ENCODE results near the gene RELB.
A peak's percentile ranks its signal among the peaks of the same experiment; 100 is the strongest.

Gene RELB

GRCh38 chr19:45001087-45001739 lies at the start of gene RELB:
RELB (plus strand) TSS chr19:45001464; CDS start chr19:45001580, 116 bp downstream.
- Histone ChIP-seq H3K27me3 (ENCODE audit: control insufficient read depth, insufficient read depth, low read length) (no peaks in the 10 kb centered on the region; the same call in 1 of the 2 replicates), H3K36me3 (ENCODE audit: control insufficient read depth, insufficient read depth, low read length) (no peaks in the 10 kb centered on the region), H3K9me3 (ENCODE audit: control insufficient read depth, insufficient read depth, low read length) (no peaks in the 10 kb centered on the region), H3K4me1 (ENCODE audit: control insufficient read depth, insufficient read depth, low read length) (peaks cover 2% of the 10 kb centered on the region; the same call in 1 of the 2 replicates), H3K4me3 (ENCODE audit: low read length) (peak within 1 kb of the TSS; percentile 73), H3K27ac (ENCODE audit: low read length) (no peak within 1 kb of the TSS)
- WGBS (ENCODE audit: insufficient coverage, insufficient read length): no CpG with 5 or more reads among the region's 79 CpGs
- no peak for DNase-seq (ENCODE audit: low read depth, low spot score)

- DNase-seq (ENCODE audit: low read depth, low spot score): no peak
Observed at GRCh38 chr19:44954278-44954648, 47.0 kb upstream of the RELB start.

GRCh38 chr19:44954649-44955504 lies 46.4 kb upstream of the RELB start, which contains the start of gene CLPTM1:
CLPTM1 (plus strand) TSS chr19:44955380; CDS start chr19:44955396, 16 bp downstream.
- no CpG with 5 or more reads among the region's 65 CpGs for WGBS (ENCODE audit: insufficient coverage, insufficient read length)
- no peak within 1 kb of the TSS for H3K27ac ChIP-seq (ENCODE audit: low read length)
- H3K27me3 ChIP-seq (ENCODE audit: control insufficient read depth, insufficient read depth, low read length): no peaks in the 10 kb centered on the region
- DNase-seq (ENCODE audit: low read depth, low spot score): peak; percentile 89
- no peaks in the 10 kb centered on the region for H3K36me3 ChIP-seq (ENCODE audit: control insufficient read depth, insufficient read depth, low read length)
- peak within 1 kb of the TSS; percentile 92 for H3K4me3 ChIP-seq (ENCODE audit: low read length)
- peaks cover 3% of the 10 kb centered on the region for H3K4me1 ChIP-seq (ENCODE audit: control insufficient read depth, insufficient read depth, low read length)
- no peaks in the 10 kb centered on the region for H3K9me3 ChIP-seq (ENCODE audit: control insufficient read depth, insufficient read depth, low read length)

More at GRCh38 chr19:44954278-44954648, 47.0 kb upstream of the RELB start:
- H3K4me3 ChIP-seq (ENCODE audit: low read length): peak overlapping the region; percentile 64; the same call in 1 of the 2 replicates
- no peaks in the 10 kb centered on the region for H3K9me3 ChIP-seq (ENCODE audit: control insufficient read depth, insufficient read depth, low read length)
- no peaks in the 10 kb centered on the region for H3K36me3 ChIP-seq (ENCODE audit: control insufficient read depth, insufficient read depth, low read length)
- WGBS (ENCODE audit: insufficient coverage, insufficient read length): no CpG with 5 or more reads among the region's 13 CpGs
- H3K27ac ChIP-seq (ENCODE audit: low read length): no peak overlapping the region
- peaks cover 3% of the 10 kb centered on the region for H3K4me1 ChIP-seq (ENCODE audit: control insufficient read depth, insufficient read depth, low read length)
- no peaks in the 10 kb centered on the region for H3K27me3 ChIP-seq (ENCODE audit: control insufficient read depth, insufficient read depth, low read length)

- H3K9me3 ChIP-seq (ENCODE audit: control insufficient read depth, insufficient read depth, low read length): no peaks in the 10 kb centered on the region
- DNase-seq (ENCODE audit: low read depth, low spot score): no peak
- no peaks in the 10 kb centered on the region for H3K27me3 ChIP-seq (ENCODE audit: control insufficient read depth, insufficient read depth, low read length)
- peaks cover 3% of the 10 kb centered on the region for H3K4me1 ChIP-seq (ENCODE audit: control insufficient read depth, insufficient read depth, low read length)
- WGBS (ENCODE audit: insufficient coverage, insufficient read length): no CpG with 5 or more reads among the region's 40 CpGs
- H3K36me3 ChIP-seq (ENCODE audit: control insufficient read depth, insufficient read depth, low read length): no peaks in the 10 kb centered on the region
- H3K27ac ChIP-seq (ENCODE audit: low read length): no peak overlapping the region
- H3K4me3 ChIP-seq (ENCODE audit: low read length): peak overlapping the region; percentile 92
Observed at GRCh38 chr19:44955505-44956439, 45.5 kb upstream of the RELB start.

GRCh38 chr19:44957526-44957925 lies 43.7 kb upstream of the RELB start:
- Histone ChIP-seq H3K4me1 (ENCODE audit: control insufficient read depth, insufficient read depth, low read length) (peaks cover 3% of the 10 kb centered on the region), H3K27ac (ENCODE audit: low read length) (no peak overlapping the region), H3K9me3 (ENCODE audit: control insufficient read depth, insufficient read depth, low read length) (no peaks in the 10 kb centered on the region), H3K4me3 (ENCODE audit: low read length) (no peak overlapping the region), H3K36me3 (ENCODE audit: control insufficient read depth, insufficient read depth, low read length) (no peaks in the 10 kb centered on the region), H3K27me3 (ENCODE audit: control insufficient read depth, insufficient read depth, low read length) (no peaks in the 10 kb centered on the region)
- WGBS (ENCODE audit: insufficient coverage, insufficient read length): no CpG with 5 or more reads among the region's 7 CpGs
- DNase-seq (ENCODE audit: low read depth, low spot score): no peak

- no CpG with 5 or more reads among the region's 9 CpGs for WGBS (ENCODE audit: insufficient coverage, insufficient read length)
- no peaks in the 10 kb centered on the region for H3K9me3 ChIP-seq (ENCODE audit: control insufficient read depth, insufficient read depth, low read length)
- no peaks in the 10 kb centered on the region for H3K36me3 ChIP-seq (ENCODE audit: control insufficient read depth, insufficient read depth, low read length)
- no peak overlapping the region for H3K4me3 ChIP-seq (ENCODE audit: low read length)
- H3K27me3 ChIP-seq (ENCODE audit: control insufficient read depth, insufficient read depth, low read length): no peaks in the 10 kb centered on the region
- H3K4me1 ChIP-seq (ENCODE audit: control insufficient read depth, insufficient read depth, low read length): peaks cover 3% of the 10 kb centered on the region
- no peak for DNase-seq (ENCODE audit: low read depth, low spot score)
- H3K27ac ChIP-seq (ENCODE audit: low read length): no peak overlapping the region
Observed at GRCh38 chr19:44958090-44958489, 43.2 kb upstream of the RELB start.

GRCh38 chr19:44959691-44960090 lies 41.6 kb upstream of the RELB start:
- WGBS (ENCODE audit: insufficient coverage, insufficient read length): no CpG with 5 or more reads among the region's 5 CpGs
- no peak for DNase-seq (ENCODE audit: low read depth, low spot score)
- H3K4me3 ChIP-seq (ENCODE audit: low read length): no peak overlapping the region
- H3K36me3 ChIP-seq (ENCODE audit: control insufficient read depth, insufficient read depth, low read length): no peaks in the 10 kb centered on the region
- H3K27ac ChIP-seq (ENCODE audit: low read length): no peak overlapping the region
- H3K27me3 ChIP-seq (ENCODE audit: control insufficient read depth, insufficient read depth, low read length): no peaks in the 10 kb centered on the region
- H3K4me1 ChIP-seq (ENCODE audit: control insufficient read depth, insufficient read depth, low read length): peaks cover 3% of the 10 kb centered on the region
- H3K9me3 ChIP-seq (ENCODE audit: control insufficient read depth, insufficient read depth, low read length): no peaks in the 10 kb centered on the region

- Histone ChIP-seq H3K4me1 (ENCODE audit: control insufficient read depth, insufficient read depth, low read length) (peaks cover 1% of the 10 kb centered on the region), H3K9me3 (ENCODE audit: control insufficient read depth, insufficient read depth, low read length) (no peaks in the 10 kb centered on the region), H3K27ac (ENCODE audit: low read length) (no peak overlapping the region), H3K36me3 (ENCODE audit: control insufficient read depth, insufficient read depth, low read length) (no peaks in the 10 kb centered on the region), H3K27me3 (ENCODE audit: control insufficient read depth, insufficient read depth, low read length) (no peaks in the 10 kb centered on the region), H3K4me3 (ENCODE audit: low read length) (no peak overlapping the region)
- no peak for DNase-seq (ENCODE audit: low read depth, low spot score)
- WGBS (ENCODE audit: insufficient coverage, insufficient read length): no CpG with 5 or more reads among the region's 8 CpGs
Observed at GRCh38 chr19:44960906-44961728, 40.1 kb upstream of the RELB start.

GRCh38 chr19:44961821-44962220 lies 39.4 kb upstream of the RELB start:
- H3K4me3 ChIP-seq (ENCODE audit: low read length): no peak overlapping the region
- H3K27ac ChIP-seq (ENCODE audit: low read length): no peak overlapping the region
- no CpG with 5 or more reads among the region's 8 CpGs for WGBS (ENCODE audit: insufficient coverage, insufficient read length)
- H3K9me3 ChIP-seq (ENCODE audit: control insufficient read depth, insufficient read depth, low read length): no peaks in the 10 kb centered on the region
- H3K4me1 ChIP-seq (ENCODE audit: control insufficient read depth, insufficient read depth, low read length): no peaks in the 10 kb centered on the region
- H3K27me3 ChIP-seq (ENCODE audit: control insufficient read depth, insufficient read depth, low read length): no peaks in the 10 kb centered on the region
- DNase-seq (ENCODE audit: low read depth, low spot score): no peak
- no peaks in the 10 kb centered on the region for H3K36me3 ChIP-seq (ENCODE audit: control insufficient read depth, insufficient read depth, low read length)
